ENCODE data around the gene USP6NL.

The USP6NL gene

DNA sequence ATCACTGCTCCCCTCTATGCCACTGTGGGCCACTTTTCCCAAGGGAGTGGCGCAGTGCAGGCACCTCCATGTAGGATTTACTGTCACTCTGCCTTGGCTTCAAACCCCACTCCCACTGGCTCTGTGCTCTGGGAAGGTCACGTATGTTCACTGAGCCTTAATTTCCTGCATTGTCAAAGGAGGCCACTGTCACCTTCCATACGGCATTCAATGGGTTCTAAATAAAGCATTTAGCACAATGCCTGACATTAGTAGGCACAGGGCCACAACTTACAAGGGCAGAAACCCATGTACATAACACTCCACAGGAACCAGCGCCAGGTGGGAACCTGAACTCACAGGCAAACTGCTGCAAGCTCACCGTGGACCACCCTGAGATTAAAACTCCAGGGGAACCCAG is 196.4 kb downstream of the USP6NL start:
- H3K4ac ChIP-seq (ENCODE audit: low read depth, low read length) = no peak overlapping the region
- no peaks in the 10 kb centered on the region for H3K27me3 ChIP-seq (ENCODE audit: insufficient read depth, low read length, poor library complexity)
- no peak overlapping the region for H2BK15ac ChIP-seq (replicated peaks; ENCODE audit: low read depth)
- H2BK120ac ChIP-seq (ENCODE audit: low read depth, low read length) = no peak overlapping the region
- no peak overlapping the region for H3K18ac ChIP-seq (ENCODE audit: low read length)
- H3K23ac ChIP-seq (ENCODE audit: low read length) = no peak overlapping the region
- H3K4me2 ChIP-seq (ENCODE audit: low read length) = no peak overlapping the region
- H3K9ac ChIP-seq (ENCODE audit: low read length) = no peak overlapping the region
- no peak for DNase-seq
- H4K5ac ChIP-seq (ENCODE audit: low read length) = no peak overlapping the region
- H3K79me1 ChIP-seq (ENCODE audit: low read length) = no peaks in the 10 kb centered on the region
- no CpG with 5 or more reads among the region's 5 CpGs for WGBS (ENCODE audit: extremely low coverage, insufficient coverage, low lambda C conversion rate)
- H3K27ac ChIP-seq (ENCODE audit: low read depth, low read length) = no peak overlapping the region
- no peaks in the 10 kb centered on the region for H3K79me2 ChIP-seq (ENCODE audit: control insufficient read depth, insufficient read depth, low read length)
- no peak overlapping the region for H4K8ac ChIP-seq (ENCODE audit: low read depth, low read length)
- H2BK5ac ChIP-seq (ENCODE audit: low read length) = no peak overlapping the region
- no peaks in the 10 kb centered on the region for H3K36me3 ChIP-seq (ENCODE audit: control insufficient read depth, insufficient read depth, low read length)
- H3K56ac ChIP-seq (ENCODE audit: low read length) = no peak overlapping the region
- H2AK5ac ChIP-seq (ENCODE audit: low read length) = no peak overlapping the region
- no peaks in the 10 kb centered on the region for H3K4me1 ChIP-seq (ENCODE audit: control insufficient read depth, low read depth, low read length)
- no peak overlapping the region for H3K4me3 ChIP-seq (ENCODE audit: low read length)

DNA sequence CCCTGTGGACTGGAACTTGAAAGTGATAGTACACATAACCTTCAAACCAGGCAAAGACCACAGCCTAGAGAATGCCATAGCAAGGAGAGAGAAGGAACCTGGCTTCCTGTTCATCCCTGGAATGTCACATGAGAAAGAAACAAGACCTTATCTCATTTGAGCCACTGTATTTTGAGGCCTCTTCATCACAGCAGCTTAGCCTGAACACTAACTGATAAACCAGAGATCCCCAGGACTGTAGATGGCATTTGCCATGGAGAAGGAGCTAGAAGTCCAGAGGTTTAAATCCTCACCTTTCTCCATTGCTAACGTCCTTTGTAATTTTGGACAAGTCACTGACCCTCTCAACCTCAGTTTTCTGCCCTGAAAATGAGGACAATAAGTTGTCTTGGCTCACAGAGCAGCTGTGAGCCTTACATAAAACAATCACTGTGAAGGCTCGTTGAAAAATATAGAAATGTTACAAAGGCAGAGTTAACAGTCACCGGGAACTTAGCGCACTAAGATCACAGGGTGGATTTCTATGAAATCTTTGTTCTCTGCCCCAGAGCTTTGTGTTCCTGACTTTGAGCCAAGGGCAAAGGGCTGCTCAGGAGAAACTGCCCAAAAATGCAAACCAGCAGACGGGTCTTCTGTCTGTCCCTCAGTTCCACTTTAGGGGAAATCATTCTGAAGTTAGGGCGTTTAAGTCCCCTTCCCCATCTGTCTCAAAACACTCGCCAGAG is 197.0 kb downstream of the USP6NL start:
- WGBS (ENCODE audit: extremely low coverage, insufficient coverage, low lambda C conversion rate) = no CpG with 5 or more reads among the region's 7 CpGs
- Histone ChIP-seq H3K27me3 (ENCODE audit: insufficient read depth, low read length, poor library complexity) (no peaks in the 10 kb centered on the region), H3K4me1 (ENCODE audit: control insufficient read depth, low read depth, low read length) (no peaks in the 10 kb centered on the region), H3K79me1 (ENCODE audit: low read length) (no peaks in the 10 kb centered on the region), H3K18ac (ENCODE audit: low read length) (no peak overlapping the region), H3K4me2 (ENCODE audit: low read length) (no peak overlapping the region), H3K4me3 (ENCODE audit: low read length) (no peak overlapping the region), H3K4ac (ENCODE audit: low read depth, low read length) (no peak overlapping the region), H4K5ac (ENCODE audit: low read length) (no peak overlapping the region), H3K79me2 (ENCODE audit: control insufficient read depth, insufficient read depth, low read length) (no peaks in the 10 kb centered on the region), H3K36me3 (ENCODE audit: control insufficient read depth, insufficient read depth, low read length) (no peaks in the 10 kb centered on the region), H2AK5ac (ENCODE audit: low read length) (no peak overlapping the region), H3K56ac (ENCODE audit: low read length) (no peak overlapping the region), H3K9ac (ENCODE audit: low read length) (no peak overlapping the region), H4K8ac (ENCODE audit: low read depth, low read length) (no peak overlapping the region), H2BK5ac (ENCODE audit: low read length) (no peak overlapping the region), H2BK120ac (ENCODE audit: low read depth, low read length) (no peak overlapping the region), H3K27ac (ENCODE audit: low read depth, low read length) (no peak overlapping the region), H2BK15ac (replicated peaks; ENCODE audit: low read depth) (no peak overlapping the region), H3K23ac (ENCODE audit: low read length) (no peak overlapping the region)
- DNase-seq = peak; percentile 27

DNA sequence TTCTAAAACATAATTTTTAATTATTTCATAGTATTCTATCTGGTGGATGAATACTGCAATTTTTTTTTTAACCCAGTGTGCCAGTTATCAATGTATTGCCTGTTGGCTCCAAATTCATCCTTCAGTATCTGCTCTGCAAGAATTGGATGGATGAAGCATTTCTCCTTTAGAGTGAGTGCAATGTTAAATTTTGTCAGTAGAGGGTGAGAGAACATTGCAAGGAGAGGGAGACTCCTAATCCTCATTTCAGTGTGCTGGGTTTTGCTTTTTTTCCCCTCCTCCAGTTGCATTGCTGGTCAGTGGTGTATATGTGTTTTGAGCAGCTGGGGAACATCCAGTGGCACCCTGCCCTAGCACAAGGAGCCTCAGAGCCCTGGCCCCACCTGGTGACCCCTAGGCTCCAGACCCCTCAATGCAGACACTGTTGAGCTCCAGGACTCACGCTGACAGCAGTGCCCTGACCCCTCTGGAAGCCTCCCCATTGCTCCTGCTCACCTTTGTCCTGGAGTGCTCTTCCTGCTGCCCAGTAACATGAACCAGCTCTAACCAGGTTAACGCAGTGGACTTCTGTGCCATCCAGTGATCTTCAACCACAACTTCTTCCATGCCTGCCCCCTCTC is 199.4 kb downstream of the USP6NL start:
- Histone ChIP-seq H2BK120ac (ENCODE audit: low read depth, low read length) (no peak overlapping the region), H3K18ac (ENCODE audit: low read length) (no peak overlapping the region), H2BK15ac (replicated peaks; ENCODE audit: low read depth) (no peak overlapping the region), H3K4me3 (ENCODE audit: low read length) (no peak overlapping the region), H3K56ac (ENCODE audit: low read length) (no peak overlapping the region), H3K79me1 (ENCODE audit: low read length) (no peaks in the 10 kb centered on the region), H2AK5ac (ENCODE audit: low read length) (no peak overlapping the region), H4K5ac (ENCODE audit: low read length) (no peak overlapping the region), H3K36me3 (ENCODE audit: control insufficient read depth, insufficient read depth, low read length) (no peaks in the 10 kb centered on the region), H3K27ac (ENCODE audit: low read depth, low read length) (no peak overlapping the region), H2BK5ac (ENCODE audit: low read length) (no peak overlapping the region), H3K4me2 (ENCODE audit: low read length) (no peak overlapping the region), H3K27me3 (ENCODE audit: insufficient read depth, low read length, poor library complexity) (no peaks in the 10 kb centered on the region), H3K23ac (ENCODE audit: low read length) (no peak overlapping the region), H3K4me1 (ENCODE audit: control insufficient read depth, low read depth, low read length) (no peaks in the 10 kb centered on the region), H3K79me2 (ENCODE audit: control insufficient read depth, insufficient read depth, low read length) (no peaks in the 10 kb centered on the region), H4K8ac (ENCODE audit: low read depth, low read length) (no peak overlapping the region), H3K4ac (ENCODE audit: low read depth, low read length) (no peak overlapping the region), H3K9ac (ENCODE audit: low read length) (no peak overlapping the region)
- no CpG with 5 or more reads among the region's 2 CpGs for WGBS (ENCODE audit: extremely low coverage, insufficient coverage, low lambda C conversion rate)
- peak; percentile 38 for DNase-seq

DNA sequence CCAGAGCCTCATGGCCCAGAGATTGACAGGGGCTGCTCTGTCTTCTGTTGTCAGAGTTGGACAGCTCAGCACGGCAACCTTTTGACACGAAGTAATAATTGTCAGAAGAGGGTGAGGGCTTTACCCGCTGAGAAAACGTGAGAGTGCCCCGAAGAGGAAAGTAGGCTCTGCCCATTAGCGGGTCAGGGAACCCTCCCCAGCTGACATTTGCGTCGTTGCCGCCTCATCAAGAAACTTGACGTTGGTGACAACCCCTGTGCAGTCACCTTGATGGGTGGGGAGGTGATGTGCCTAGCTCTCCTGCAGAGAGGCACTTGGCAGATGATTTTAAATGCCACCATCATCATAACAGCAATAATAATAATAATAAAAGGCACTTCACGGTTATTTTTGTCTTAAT is 202.1 kb downstream of the USP6NL start:
- Histone ChIP-seq H4K5ac (ENCODE audit: low read length) (no peak overlapping the region), H3K18ac (ENCODE audit: low read length) (no peak overlapping the region), H3K79me2 (ENCODE audit: control insufficient read depth, insufficient read depth, low read length) (no peaks in the 10 kb centered on the region), H3K9ac (ENCODE audit: low read length) (no peak overlapping the region), H3K4ac (ENCODE audit: low read depth, low read length) (no peak overlapping the region), H3K27me3 (ENCODE audit: insufficient read depth, low read length, poor library complexity) (no peaks in the 10 kb centered on the region), H3K36me3 (ENCODE audit: control insufficient read depth, insufficient read depth, low read length) (no peaks in the 10 kb centered on the region), H3K79me1 (ENCODE audit: low read length) (no peaks in the 10 kb centered on the region), H2BK120ac (ENCODE audit: low read depth, low read length) (no peak overlapping the region), H3K4me1 (ENCODE audit: control insufficient read depth, low read depth, low read length) (no peaks in the 10 kb centered on the region), H3K23ac (ENCODE audit: low read length) (no peak overlapping the region), H3K4me3 (ENCODE audit: low read length) (no peak overlapping the region), H2BK5ac (ENCODE audit: low read length) (no peak overlapping the region), H2BK15ac (replicated peaks; ENCODE audit: low read depth) (no peak overlapping the region), H3K56ac (ENCODE audit: low read length) (no peak overlapping the region), H4K8ac (ENCODE audit: low read depth, low read length) (no peak overlapping the region), H2AK5ac (ENCODE audit: low read length) (no peak overlapping the region), H3K4me2 (ENCODE audit: low read length) (no peak overlapping the region), H3K27ac (ENCODE audit: low read depth, low read length) (no peak overlapping the region)
- no peak for DNase-seq
- WGBS (ENCODE audit: extremely low coverage, insufficient coverage, low lambda C conversion rate) = no CpG with 5 or more reads among the region's 11 CpGs

DNA sequence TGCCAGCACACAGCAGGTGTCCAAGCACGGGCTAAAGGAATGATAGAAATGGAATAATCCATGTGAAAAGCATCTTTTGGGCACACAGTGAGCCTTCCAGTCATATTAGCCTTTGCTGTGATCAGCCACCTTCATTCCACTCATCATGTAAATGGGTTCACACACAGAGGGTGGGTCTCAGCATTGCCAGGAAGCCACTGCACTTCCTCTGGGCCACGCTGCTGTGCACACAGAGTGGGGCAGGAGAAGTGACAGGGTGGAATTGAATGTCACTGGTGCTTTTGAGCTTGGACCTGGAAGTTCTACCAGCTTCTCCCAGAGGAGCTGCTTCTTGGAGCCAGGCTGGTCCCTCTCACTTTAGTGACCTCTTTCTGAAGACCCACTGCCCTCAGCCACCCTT is 203.5 kb downstream of the USP6NL start:
- Histone ChIP-seq H3K18ac (ENCODE audit: low read length) (no peak overlapping the region), H2BK5ac (ENCODE audit: low read length) (no peak overlapping the region), H3K79me1 (ENCODE audit: low read length) (no peaks in the 10 kb centered on the region), H3K9ac (ENCODE audit: low read length) (no peak overlapping the region), H3K79me2 (ENCODE audit: control insufficient read depth, insufficient read depth, low read length) (no peaks in the 10 kb centered on the region), H3K4me2 (ENCODE audit: low read length) (no peak overlapping the region), H3K36me3 (ENCODE audit: control insufficient read depth, insufficient read depth, low read length) (no peaks in the 10 kb centered on the region), H2BK15ac (replicated peaks; ENCODE audit: low read depth) (no peak overlapping the region), H3K27ac (ENCODE audit: low read depth, low read length) (no peak overlapping the region), H3K4me1 (ENCODE audit: control insufficient read depth, low read depth, low read length) (no peaks in the 10 kb centered on the region), H4K8ac (ENCODE audit: low read depth, low read length) (no peak overlapping the region), H3K27me3 (ENCODE audit: insufficient read depth, low read length, poor library complexity) (no peaks in the 10 kb centered on the region), H4K5ac (ENCODE audit: low read length) (no peak overlapping the region), H2BK120ac (ENCODE audit: low read depth, low read length) (no peak overlapping the region), H3K4ac (ENCODE audit: low read depth, low read length) (no peak overlapping the region), H3K56ac (ENCODE audit: low read length) (no peak overlapping the region), H2AK5ac (ENCODE audit: low read length) (no peak overlapping the region), H3K23ac (ENCODE audit: low read length) (no peak overlapping the region), H3K4me3 (ENCODE audit: low read length) (no peak overlapping the region)
- DNase-seq = no peak
- no CpG with 5 or more reads among the region's 2 CpGs for WGBS (ENCODE audit: extremely low coverage, insufficient coverage, low lambda C conversion rate)

DNA sequence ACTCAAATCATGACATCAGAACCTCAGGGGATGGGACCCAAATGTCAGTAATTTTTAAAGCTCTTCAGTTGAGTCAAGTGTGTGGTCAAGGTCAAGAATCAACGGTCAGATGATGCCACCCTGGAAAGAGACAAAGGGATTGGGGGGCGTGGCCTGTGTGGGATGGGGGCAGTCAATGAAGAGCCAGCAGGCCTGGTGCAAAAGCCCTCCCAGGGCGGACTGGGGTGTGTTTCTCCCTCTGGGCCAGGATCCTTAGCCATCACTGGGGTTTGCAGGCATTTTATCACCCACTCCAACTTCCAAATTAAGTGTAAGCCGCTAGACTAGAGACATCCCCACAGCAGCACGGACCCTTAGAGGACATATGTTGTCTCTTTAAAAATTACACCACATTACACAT is 204.7 kb downstream of the USP6NL start:
- Histone ChIP-seq H2BK120ac (ENCODE audit: low read depth, low read length) (no peak overlapping the region), H3K4me2 (ENCODE audit: low read length) (no peak overlapping the region), H3K36me3 (ENCODE audit: control insufficient read depth, insufficient read depth, low read length) (no peaks in the 10 kb centered on the region), H3K4ac (ENCODE audit: low read depth, low read length) (no peak overlapping the region), H3K23ac (ENCODE audit: low read length) (no peak overlapping the region), H3K79me1 (ENCODE audit: low read length) (no peaks in the 10 kb centered on the region), H4K8ac (ENCODE audit: low read depth, low read length) (no peak overlapping the region), H2BK5ac (ENCODE audit: low read length) (no peak overlapping the region), H3K27me3 (ENCODE audit: insufficient read depth, low read length, poor library complexity) (no peaks in the 10 kb centered on the region), H4K5ac (ENCODE audit: low read length) (no peak overlapping the region), H3K79me2 (ENCODE audit: control insufficient read depth, insufficient read depth, low read length) (no peaks in the 10 kb centered on the region), H3K56ac (ENCODE audit: low read length) (no peak overlapping the region), H2BK15ac (replicated peaks; ENCODE audit: low read depth) (no peak overlapping the region), H3K9ac (ENCODE audit: low read length) (no peak overlapping the region), H3K4me1 (ENCODE audit: control insufficient read depth, low read depth, low read length) (no peaks in the 10 kb centered on the region), H2AK5ac (ENCODE audit: low read length) (no peak overlapping the region), H3K27ac (ENCODE audit: low read depth, low read length) (no peak overlapping the region), H3K4me3 (ENCODE audit: low read length) (no peak overlapping the region), H3K18ac (ENCODE audit: low read length) (no peak overlapping the region)
- no CpG with 5 or more reads among the region's 5 CpGs for WGBS (ENCODE audit: extremely low coverage, insufficient coverage, low lambda C conversion rate)
- no peak for DNase-seq
